CD4-positive, CD25-positive, alpha-beta regulatory T cell (primary cell): ENCODE data around the gene PIEZO1. TPM values are rescaled to one million over a fixed set of nuclear protein-coding genes. Genes with fewer than 3 reads are reported as not detected.

Source experiments
- ATAC-seq, 2 donors: fragments of 150-1000 bp; cut with Tn5 transposase; one replicate each; pipeline ENCODE4 v1.10.0; 2021; ENCODE audit warnings: low read depth in 2 of 2, moderate number of reproducible peaks in 2 of 2, moderate library complexity in 1 of 2
- DNase-seq, 3 donors: peaks; one replicate each; pipeline versions ENCODE4 v3.0.0 to v3.0.0-alpha.2; 2012 to 2022; ENCODE audit warnings: mixed read lengths in 1 of 3
- H3K27ac ChIP-seq: one replicate; pipeline ENCODE4 v1.7.0; 2013; ENCODE audit warnings: mild to moderate bottlenecking, low read length; ENCODE audit not compliant: insufficient read depth, poor library complexity, severe bottlenecking
- H3K27me3 ChIP-seq: one replicate; pipeline ENCODE4 v1.7.0; 2013; ENCODE audit warnings: low read length; ENCODE audit not compliant: control insufficient read depth, insufficient read depth
- H3K36me3 ChIP-seq: one replicate; pipeline ENCODE4 v1.7.0; 2013; ENCODE audit warnings: mild to moderate bottlenecking, low read length, moderate library complexity; ENCODE audit not compliant: control insufficient read depth, insufficient read depth
- H3K4me1 ChIP-seq: 2 replicates; pipeline ENCODE4 v1.7.0; 2013; ENCODE audit warnings: mild to moderate bottlenecking, low read length; ENCODE audit not compliant: insufficient read depth, control insufficient read depth, poor library complexity, severe bottlenecking
- H3K4me3 ChIP-seq: one replicate; pipeline ENCODE4 v1.7.0; 2013; ENCODE audit warnings: low read depth, mild to moderate bottlenecking, low read length, moderate library complexity
- H3K9me3 ChIP-seq, 2 experiments: 1 replicate in 1 of 2; 2 replicates in 1 of 2; pipeline ENCODE4 v1.7.0; 2013; ENCODE audit warnings: low read length in 2 of 2, mild to moderate bottlenecking in 1 of 2, moderate library complexity in 1 of 2; ENCODE audit not compliant: control insufficient read depth in 2 of 2
- H3K27ac Mint-ChIP-seq, 3 donors: one replicate each; pipeline ENCODE4 v1.8.0; 2020 to 2022; ENCODE audit warnings: mild to moderate bottlenecking in 3 of 3, mixed read lengths in 3 of 3, moderate library complexity in 2 of 3
- H3K27me3 Mint-ChIP-seq: one replicate; pipeline ENCODE4 v1.8.0; 2022; ENCODE audit warnings: mild to moderate bottlenecking, mixed read lengths
- H3K36me3 Mint-ChIP-seq: one replicate; pipeline ENCODE4 v1.8.0; 2020; ENCODE audit warnings: mixed read lengths
- H3K4me1 Mint-ChIP-seq, 4 donors: one replicate each; pipeline ENCODE4 v1.8.0; 2020 to 2022; ENCODE audit warnings: mixed read lengths in 4 of 4, mild to moderate bottlenecking in 1 of 4
- H3K4me3 Mint-ChIP-seq, 4 donors: one replicate each; pipeline ENCODE4 v1.8.0; 2020 to 2022; ENCODE audit warnings: mild to moderate bottlenecking in 4 of 4, mixed read lengths in 4 of 4, moderate library complexity in 3 of 4
- H3K9me3 Mint-ChIP-seq, 7 donors: one replicate each; pipeline ENCODE4 v1.8.0; 2020 to 2022; ENCODE audit warnings: mixed read lengths in 7 of 7, mild to moderate bottlenecking in 3 of 7, moderate library complexity in 2 of 7
- polyA plus RNA-seq, 4 donors: library from polyadenylated mRNA; unstranded; fragments of 300-500 nt; fragmentation: Illumina TruSeq; gene quantifications; one replicate each; pipeline ENCODE4 v1.2.3, GENCODE V29; 2021
- total RNA-seq: library from RNA; stranded (reverse); gene quantifications from one replicate; pipeline ENCODE4 v1.2.3, GENCODE V29; 2022

The PIEZO1 gene
- total and polyA plus RNA-seq, 5 donors from 2014 or later: 18.1 to 337 (median 20.2) TPM

DNA sequence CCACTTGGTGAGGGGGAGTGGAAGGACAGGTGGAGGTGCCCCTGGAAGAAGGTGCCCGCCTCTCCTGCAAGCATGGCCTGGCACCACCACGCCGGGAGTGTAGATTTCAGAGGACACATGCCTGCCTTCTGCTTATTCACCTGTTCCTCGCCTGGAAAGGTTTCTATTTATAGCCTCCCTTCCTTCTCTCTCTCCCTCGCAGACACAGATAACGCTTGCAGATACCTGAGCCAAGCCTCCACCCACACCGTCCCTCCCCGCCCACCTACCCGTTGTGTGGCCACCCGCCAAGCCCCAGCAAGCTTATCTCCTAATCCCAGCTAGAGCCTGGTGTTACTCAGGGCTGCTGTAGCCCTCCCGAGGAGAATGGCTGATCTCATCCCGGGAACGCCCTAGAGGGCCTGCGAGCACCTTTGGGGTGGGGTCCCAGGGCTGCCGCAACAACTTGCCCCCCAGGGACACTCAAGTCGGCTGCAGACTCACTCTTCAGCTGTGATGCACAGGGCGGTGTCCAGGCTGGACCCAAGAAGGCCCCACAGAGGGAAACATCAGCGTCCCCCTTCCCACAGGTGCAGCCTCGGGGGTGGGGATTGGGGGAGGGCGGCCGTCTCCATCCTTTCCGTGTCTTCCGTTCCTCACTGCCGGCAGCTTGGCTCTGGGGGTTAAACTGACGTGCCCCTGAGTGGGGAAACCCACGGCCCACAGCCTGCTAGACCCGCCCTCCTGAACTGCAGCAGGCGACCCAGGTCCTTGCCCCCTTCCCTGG is 96.8 kb downstream of the PIEZO1 start:
- DNase-seq: no peak
- peaks cover 0 to 77% (median 30%) of the 10 kb centered on the region in 4 donors for H3K4me1 Mint-ChIP-seq
- no peaks in the 10 kb centered on the region for H3K27me3 Mint-ChIP-seq
- H3K9me3 Mint-ChIP-seq: no peaks in the 10 kb centered on the region
- Histone ChIP-seq H3K36me3 (no peaks in the 10 kb centered on the region), H3K9me3 (no peaks in the 10 kb centered on the region), H3K27ac (no peak overlapping the region), H3K4me3 (no peak overlapping the region), H3K27me3 (no peaks in the 10 kb centered on the region), H3K4me1 (peaks cover 61% of the 10 kb centered on the region)
- ATAC-seq: no peak
- no peaks in the 10 kb centered on the region for H3K36me3 Mint-ChIP-seq
- H3K27ac Mint-ChIP-seq: peak overlapping the region in 2 of 3 donors; percentile 14 to 62
- peak overlapping the region; percentile 46 to 84 (median 50) for H3K4me3 Mint-ChIP-seq

DNA sequence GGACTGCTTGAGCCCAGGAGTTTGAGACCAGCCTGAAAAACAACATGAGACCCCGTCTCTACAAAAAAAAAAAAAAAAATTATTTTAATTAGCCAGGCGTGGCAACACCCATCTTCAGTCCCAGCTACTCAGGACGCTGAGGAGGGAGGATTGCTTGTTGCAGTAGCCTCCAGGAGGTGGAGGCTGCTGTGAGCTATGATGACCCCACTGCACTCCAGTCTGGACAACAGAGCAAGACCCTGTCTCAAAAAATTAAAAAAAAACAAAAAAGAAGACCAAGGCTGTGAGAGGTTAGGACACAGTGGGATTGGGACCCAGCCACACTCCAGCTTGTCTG is 97.4 kb downstream of the PIEZO1 start:
- Histone ChIP-seq H3K27ac (no peak overlapping the region), H3K27me3 (no peaks in the 10 kb centered on the region), H3K9me3 (no peaks in the 10 kb centered on the region), H3K36me3 (no peaks in the 10 kb centered on the region), H3K4me3 (no peak overlapping the region), H3K4me1 (peaks cover 57% of the 10 kb centered on the region)
- Mint-ChIP-seq H3K4me3 (peak overlapping the region in 3 of 4 donors; percentile 32 to 54 (median 46)), H3K9me3 (no peaks in the 10 kb centered on the region), H3K27me3 (no peaks in the 10 kb centered on the region), H3K27ac (no peak overlapping the region), H3K36me3 (no peaks in the 10 kb centered on the region), H3K4me1 (peaks cover under 1 to 74% (median 31%) of the 10 kb centered on the region in 4 donors)
- ATAC-seq (no peak), DNase-seq (no peak)

DNA sequence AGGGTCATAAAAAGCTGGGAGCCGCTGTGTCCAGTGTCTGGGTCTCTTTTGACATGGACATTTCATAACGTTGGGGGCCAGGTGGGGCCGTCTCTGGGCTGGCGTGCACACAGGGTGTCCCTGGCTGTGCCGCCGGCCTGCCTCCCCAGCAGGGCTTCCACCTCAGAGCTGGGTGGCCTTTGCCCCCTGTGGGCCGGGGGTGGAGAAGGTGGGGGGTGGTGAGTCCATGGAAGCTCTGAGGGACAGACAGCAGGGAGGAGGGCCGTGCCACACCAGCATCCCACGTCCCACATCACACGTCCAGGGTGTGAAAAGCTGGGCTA is 97.8 kb downstream of the PIEZO1 start:
- DNase-seq (no peak), ATAC-seq (no peak)
- peaks cover 5 to 73% (median 33%) of the 10 kb centered on the region in 4 donors for H3K4me1 Mint-ChIP-seq
- H3K27me3 ChIP-seq: no peaks in the 10 kb centered on the region
- H3K36me3 Mint-ChIP-seq: no peaks in the 10 kb centered on the region
- peaks cover 57% of the 10 kb centered on the region for H3K4me1 ChIP-seq
- H3K27ac ChIP-seq: no peak overlapping the region
- H3K27me3 Mint-ChIP-seq: no peaks in the 10 kb centered on the region
- H3K9me3 Mint-ChIP-seq: no peaks in the 10 kb centered on the region
- no peaks in the 10 kb centered on the region for H3K9me3 ChIP-seq
- peak overlapping the region; percentile 24 for H3K4me3 ChIP-seq
- H3K4me3 Mint-ChIP-seq: peak overlapping the region; percentile 83 to 95 (median 88)
- H3K27ac Mint-ChIP-seq: no peak overlapping the region
- no peaks in the 10 kb centered on the region for H3K36me3 ChIP-seq

DNA sequence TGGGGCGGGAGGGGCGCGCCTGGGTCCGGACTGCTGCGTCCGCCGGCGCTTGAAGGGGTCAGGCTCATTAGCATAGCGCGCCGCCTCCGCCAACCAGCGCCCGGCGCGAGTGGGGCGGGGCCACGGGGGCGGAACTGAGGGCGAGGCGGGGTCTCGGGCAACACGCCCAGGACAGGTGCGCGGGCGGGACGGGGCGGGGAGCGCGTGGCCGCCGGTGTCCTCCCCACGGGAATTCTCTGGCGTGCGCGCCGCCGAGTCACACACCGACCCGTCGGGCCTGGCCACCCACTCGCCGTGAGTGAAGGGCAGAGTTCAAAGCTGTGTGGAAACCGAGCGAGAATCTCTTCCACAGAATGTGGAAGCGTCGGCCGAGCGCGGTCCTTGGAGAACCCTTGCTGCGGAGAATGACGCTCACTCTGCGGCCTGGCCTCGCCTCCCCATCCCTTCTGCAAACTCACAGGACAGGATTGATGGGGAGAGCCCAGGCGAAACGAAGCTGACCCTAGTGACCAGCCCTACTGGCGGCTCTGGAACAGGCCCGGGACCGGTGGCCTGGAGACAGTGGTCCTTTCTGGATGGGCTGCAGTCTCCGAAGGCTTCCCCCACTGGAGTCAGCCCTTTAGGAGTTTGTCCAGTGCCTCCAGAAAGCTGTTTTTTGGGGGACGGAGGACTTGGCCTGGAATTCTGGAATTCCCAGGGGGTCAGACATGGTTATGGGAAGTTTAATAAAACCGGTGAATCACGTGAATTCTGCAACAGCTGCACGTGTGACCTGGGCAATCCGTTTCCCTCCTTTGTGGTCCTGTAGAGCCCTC is 98.4 kb downstream of the PIEZO1 start, which contains the start of gene SNAI3:
Gene SNAI3, minus strand, starts transcription at position 69 of the 815 bp plus-strand sequence. CDS start 101 bp downstream, outside the sequence.
- Histone ChIP-seq H3K9me3 (no peaks in the 10 kb centered on the region), H3K4me1 (peaks cover 57% of the 10 kb centered on the region), H3K27me3 (no peaks in the 10 kb centered on the region), H3K36me3 (no peaks in the 10 kb centered on the region), H3K4me3 (peak within 1 kb of the TSS; percentile 61), H3K27ac (peak within 1 kb of the TSS; percentile 68)
- Mint-ChIP-seq H3K4me3 (peak within 1 kb of the TSS; percentile 83 to 95 (median 90)), H3K4me1 (peaks cover 10 to 73% (median 36%) of the 10 kb centered on the region in 4 donors), H3K36me3 (no peaks in the 10 kb centered on the region), H3K9me3 (no peaks in the 10 kb centered on the region), H3K27ac (peak within 1 kb of the TSS; percentile 62 to 94 (median 64)), H3K27me3 (no peaks in the 10 kb centered on the region)
- DNase-seq (peak; percentile 79 to 85 (median 81)), ATAC-seq (peak; percentile 78 to 83)

DNA sequence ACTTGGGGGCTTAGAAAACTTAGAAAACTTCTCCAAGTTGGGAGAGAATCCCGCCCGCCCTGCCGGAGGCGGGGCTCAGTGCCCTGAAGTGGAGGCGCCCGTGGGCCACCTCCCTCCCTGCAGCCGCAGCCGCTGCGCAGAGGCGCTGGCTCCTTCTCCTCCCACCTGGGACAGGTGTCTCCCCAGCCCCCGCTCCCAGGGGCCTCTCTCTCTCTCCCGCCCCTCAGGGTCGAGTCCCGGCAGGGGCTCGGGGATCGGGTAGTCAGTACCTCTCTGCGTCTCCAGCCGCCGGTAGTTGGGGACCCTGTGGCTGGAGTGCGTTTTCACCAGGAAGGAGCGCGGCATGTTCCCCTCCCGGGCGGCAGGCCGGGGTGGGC is 99.0 kb downstream of the PIEZO1 start:
- no peaks in the 10 kb centered on the region for H3K9me3 Mint-ChIP-seq
- Histone ChIP-seq H3K27ac (peak overlapping the region; percentile 68), H3K4me1 (peaks cover 57% of the 10 kb centered on the region), H3K36me3 (peaks cover under 1% of the 10 kb centered on the region), H3K4me3 (peak overlapping the region; percentile 61), H3K9me3 (no peaks in the 10 kb centered on the region), H3K27me3 (no peaks in the 10 kb centered on the region)
- H3K27me3 Mint-ChIP-seq: no peaks in the 10 kb centered on the region
- H3K4me3 Mint-ChIP-seq: peak overlapping the region; percentile 83 to 95 (median 90)
- peak overlapping the region in 1 of 3 donors; percentile 48 for H3K27ac Mint-ChIP-seq
- ATAC-seq: peak; percentile 35 to 36
- peaks cover under 1% of the 10 kb centered on the region for H3K36me3 Mint-ChIP-seq
- no peak for DNase-seq
- peaks cover 11 to 73% (median 38%) of the 10 kb centered on the region in 4 donors for H3K4me1 Mint-ChIP-seq

DNA sequence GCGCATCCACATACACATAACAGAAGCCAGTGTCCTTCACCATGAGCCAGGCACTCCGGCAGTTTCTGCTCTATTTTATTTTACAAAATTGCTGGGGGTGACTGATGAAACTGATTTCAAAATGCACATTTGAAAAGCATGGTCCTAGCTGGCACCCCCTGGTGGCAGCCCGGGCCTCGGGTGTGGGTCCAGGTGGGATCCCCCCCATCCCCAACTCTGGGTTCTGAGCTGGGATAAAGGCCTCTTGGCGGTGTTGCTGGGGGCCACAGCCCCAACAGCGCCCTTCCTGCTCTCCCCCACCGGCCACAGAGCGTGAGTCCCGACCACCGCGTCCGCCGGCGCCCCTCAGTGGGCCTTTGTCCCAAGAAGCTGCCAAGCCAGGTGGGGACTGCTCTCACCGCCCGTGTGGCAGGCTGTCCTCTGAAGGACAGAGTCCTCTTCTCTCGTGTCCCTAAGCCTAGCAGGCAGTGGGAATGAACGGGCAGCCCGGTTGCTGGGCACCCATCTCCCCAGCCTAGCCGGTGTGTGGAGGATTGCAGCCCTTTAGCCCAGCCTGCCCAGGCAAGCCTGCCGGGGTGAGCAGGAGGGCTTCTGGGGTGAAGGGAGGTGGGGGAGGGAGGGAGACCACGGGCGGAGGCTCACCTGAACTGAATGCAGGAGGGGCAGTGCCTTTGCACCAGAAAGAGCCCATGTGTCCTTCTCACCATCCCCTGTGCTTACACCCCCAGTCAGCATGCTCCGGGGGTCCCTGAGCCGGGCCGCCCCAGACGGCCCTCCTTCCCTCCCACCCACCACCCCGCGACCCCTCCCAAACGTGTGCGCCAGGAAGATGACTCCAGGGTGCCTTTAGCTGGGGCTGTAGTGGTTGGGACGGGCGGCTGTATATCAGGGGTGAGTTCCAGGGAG is 99.6 kb downstream of the PIEZO1 start:
- H3K4me3 Mint-ChIP-seq: peak overlapping the region; percentile 83 to 95 (median 90)
- H3K36me3 Mint-ChIP-seq: peaks cover 3% of the 10 kb centered on the region
- DNase-seq (peak; percentile 38 to 62 (median 48)), ATAC-seq (peak; percentile 13 to 23)
- peaks cover 10 to 71% (median 35%) of the 10 kb centered on the region in 4 donors for H3K4me1 Mint-ChIP-seq
- no peaks in the 10 kb centered on the region for H3K9me3 Mint-ChIP-seq
- Histone ChIP-seq H3K27ac (peak overlapping the region; percentile 68), H3K27me3 (no peaks in the 10 kb centered on the region), H3K4me1 (peaks cover 57% of the 10 kb centered on the region), H3K9me3 (no peaks in the 10 kb centered on the region), H3K4me3 (peak overlapping the region; percentile 61), H3K36me3 (peaks cover 5% of the 10 kb centered on the region)
- H3K27me3 Mint-ChIP-seq: no peaks in the 10 kb centered on the region
- H3K27ac Mint-ChIP-seq: peak overlapping the region; percentile 62 to 94 (median 64)

DNA sequence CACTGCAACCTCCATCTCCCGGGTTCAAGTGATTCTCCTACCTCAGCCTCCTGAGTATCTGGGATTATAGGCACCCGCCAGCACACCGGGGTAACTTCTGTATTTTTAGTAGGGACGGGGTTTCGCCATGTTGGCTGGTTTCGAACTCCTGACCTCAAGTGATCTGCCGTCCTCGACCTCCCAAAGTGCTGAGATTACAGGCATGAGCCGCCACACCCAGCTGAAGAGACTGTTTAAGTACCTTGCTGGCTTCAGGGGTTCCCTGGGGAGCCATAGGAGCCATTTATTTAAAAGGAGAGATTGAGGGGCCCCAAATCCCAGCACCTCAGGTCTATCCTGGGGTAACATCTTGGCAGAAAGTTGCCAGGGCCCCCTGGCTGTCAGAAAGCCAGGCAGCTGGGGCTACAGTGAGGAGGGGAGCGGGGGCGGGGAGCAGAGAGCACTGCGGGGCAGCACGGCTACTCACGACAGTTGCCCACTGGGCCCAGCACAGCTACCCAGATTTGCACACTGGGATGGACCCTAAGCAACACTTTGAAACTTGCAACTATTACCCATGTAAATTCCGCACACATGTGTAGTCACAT is 100.4 kb downstream of the PIEZO1 start:
- H3K36me3 Mint-ChIP-seq: peaks cover 3% of the 10 kb centered on the region
- H3K4me1 ChIP-seq: peaks cover 55% of the 10 kb centered on the region
- no peaks in the 10 kb centered on the region for H3K27me3 ChIP-seq
- H3K27me3 Mint-ChIP-seq: no peaks in the 10 kb centered on the region
- H3K4me1 Mint-ChIP-seq: peaks cover 10 to 65% (median 35%) of the 10 kb centered on the region in 4 donors
- peak overlapping the region; percentile 83 to 95 (median 90) for H3K4me3 Mint-ChIP-seq
- H3K27ac ChIP-seq: no peak overlapping the region
- no peaks in the 10 kb centered on the region for H3K9me3 Mint-ChIP-seq
- peaks cover 5% of the 10 kb centered on the region for H3K36me3 ChIP-seq
- H3K27ac Mint-ChIP-seq: peak overlapping the region in 1 of 3 donors; percentile 42
- no peaks in the 10 kb centered on the region for H3K9me3 ChIP-seq
- H3K4me3 ChIP-seq: peak overlapping the region; percentile 61
- no peak for ATAC-seq
- DNase-seq: no peak
